ENCODE data around the gene SLC38A2. TPM values are rescaled to one million over a fixed set of nuclear protein-coding genes. Genes with fewer than 3 reads are reported as not detected.

The SLC38A2 gene
- total RNA-seq, 2 experiments from 2014 or later: 216 to 283 TPM

- POLR2A ChIA-PET: interaction anchor here (0.6 kb wide), 1 partner anchor 396 kb away, joined by 4 read pairs; no protein-coding TSS in a partner anchor
- Mint-ChIP-seq H3K36me3 (ENCODE audit: low read depth) (peaks cover 77% of the 10 kb centered on the region), H3K9me3 (no peaks in the 10 kb centered on the region), H3K27me3 (no peaks in the 10 kb centered on the region), H3K4me1 (peaks cover 55% of the 10 kb centered on the region), H3K4me3 (no peak overlapping the region), H3K27ac (peak overlapping the region; percentile 38)
- CTCF ChIA-PET: no interaction called here
- DNase-seq: no peak
Observed at GRCh38 chr12:46361667-46362034, 10.9 kb downstream of the SLC38A2 start.

DNA sequence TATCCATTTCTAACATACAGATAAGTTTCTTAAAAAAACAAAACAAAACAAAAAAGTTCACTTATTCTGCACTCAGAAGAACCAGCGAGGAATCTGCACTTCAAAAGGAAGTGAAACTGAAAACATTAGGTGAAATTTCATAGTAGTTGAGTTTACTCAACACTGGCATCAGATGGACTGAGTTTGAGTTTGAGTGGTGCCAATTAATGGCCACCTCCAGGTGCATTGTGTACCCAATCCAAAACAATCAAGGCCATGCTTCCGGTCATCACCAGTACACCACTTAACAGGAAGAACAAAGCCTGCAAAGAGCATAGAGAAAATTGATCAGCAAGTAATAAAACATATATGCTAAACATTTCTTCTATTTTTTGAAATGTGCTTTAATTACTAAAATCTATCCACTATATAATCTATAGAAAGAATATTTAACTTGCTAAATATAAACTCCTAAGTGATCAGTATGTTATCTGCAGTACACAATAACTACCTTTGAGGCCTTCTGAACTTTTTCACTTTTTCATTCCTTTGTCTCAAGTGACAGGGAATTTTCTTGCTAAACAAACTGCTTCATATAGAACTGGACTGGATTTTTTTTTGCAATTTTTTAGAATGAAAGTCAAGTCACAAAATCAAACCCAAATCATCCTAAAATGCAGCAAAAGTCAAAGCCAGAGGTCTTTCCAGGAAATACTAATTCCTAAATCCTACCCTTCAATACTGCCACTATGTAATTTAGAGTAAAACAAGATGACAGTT is 11.5 kb downstream of the SLC38A2 start:
- ChIA-PET POLR2A (no interaction called here), CTCF (no interaction called here)
- peaks cover 54% of the 10 kb centered on the region for H3K4me1 Mint-ChIP-seq
- no peaks in the 10 kb centered on the region for H3K9me3 Mint-ChIP-seq
- no peak for DNase-seq
- H3K4me3 Mint-ChIP-seq: no peak overlapping the region
- peaks cover 73% of the 10 kb centered on the region for H3K36me3 Mint-ChIP-seq (ENCODE audit: low read depth)
- no peaks in the 10 kb centered on the region for H3K27me3 Mint-ChIP-seq
- peak overlapping the region; percentile 63 for H3K27ac Mint-ChIP-seq

DNA sequence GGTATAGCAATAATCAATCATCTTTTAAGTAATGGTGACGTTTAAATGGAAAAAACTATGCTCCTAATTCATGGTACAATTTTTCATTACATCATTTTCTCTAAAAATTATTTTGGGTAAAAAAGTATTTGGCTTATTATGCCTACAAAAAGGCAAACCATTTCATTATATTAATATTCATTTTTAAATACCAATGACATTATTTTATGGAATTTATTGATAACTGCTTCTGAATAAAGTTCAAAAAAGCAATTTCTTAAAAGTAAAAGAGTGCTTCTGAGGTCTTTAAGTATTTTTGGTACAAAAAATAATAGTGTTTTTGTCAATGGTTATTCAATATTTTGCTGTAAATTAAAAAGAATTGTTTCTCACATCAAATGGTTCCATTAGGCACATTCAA is 12.2 kb downstream of the SLC38A2 start:
- DNase-seq: no peak
- POLR2A ChIA-PET: no interaction called here
- Mint-ChIP-seq H3K27me3 (no peaks in the 10 kb centered on the region), H3K36me3 (ENCODE audit: low read depth) (peaks cover 67% of the 10 kb centered on the region), H3K4me1 (peaks cover 48% of the 10 kb centered on the region), H3K27ac (no peak overlapping the region), H3K4me3 (no peak overlapping the region), H3K9me3 (no peaks in the 10 kb centered on the region)
- CTCF ChIA-PET: no interaction called here

GRCh38 chr12:46359667-46360280 is 12.8 kb downstream of the SLC38A2 start:
- Mint-ChIP-seq H3K9me3 (no peaks in the 10 kb centered on the region), H3K36me3 (ENCODE audit: low read depth) (peaks cover 61% of the 10 kb centered on the region), H3K27me3 (no peaks in the 10 kb centered on the region), H3K4me1 (peaks cover 42% of the 10 kb centered on the region), H3K4me3 (no peak overlapping the region), H3K27ac (no peak overlapping the region)
- ChIA-PET CTCF (interaction anchor here (0.6 kb wide), 1 partner anchor 109 kb away, joined by 3 read pairs; no protein-coding TSS in a partner anchor), POLR2A (interaction anchor here (1.0 kb wide), 1 partner anchor 95 kb away, joined by 3 read pairs; no protein-coding TSS in a partner anchor)
- no peak for DNase-seq

DNA sequence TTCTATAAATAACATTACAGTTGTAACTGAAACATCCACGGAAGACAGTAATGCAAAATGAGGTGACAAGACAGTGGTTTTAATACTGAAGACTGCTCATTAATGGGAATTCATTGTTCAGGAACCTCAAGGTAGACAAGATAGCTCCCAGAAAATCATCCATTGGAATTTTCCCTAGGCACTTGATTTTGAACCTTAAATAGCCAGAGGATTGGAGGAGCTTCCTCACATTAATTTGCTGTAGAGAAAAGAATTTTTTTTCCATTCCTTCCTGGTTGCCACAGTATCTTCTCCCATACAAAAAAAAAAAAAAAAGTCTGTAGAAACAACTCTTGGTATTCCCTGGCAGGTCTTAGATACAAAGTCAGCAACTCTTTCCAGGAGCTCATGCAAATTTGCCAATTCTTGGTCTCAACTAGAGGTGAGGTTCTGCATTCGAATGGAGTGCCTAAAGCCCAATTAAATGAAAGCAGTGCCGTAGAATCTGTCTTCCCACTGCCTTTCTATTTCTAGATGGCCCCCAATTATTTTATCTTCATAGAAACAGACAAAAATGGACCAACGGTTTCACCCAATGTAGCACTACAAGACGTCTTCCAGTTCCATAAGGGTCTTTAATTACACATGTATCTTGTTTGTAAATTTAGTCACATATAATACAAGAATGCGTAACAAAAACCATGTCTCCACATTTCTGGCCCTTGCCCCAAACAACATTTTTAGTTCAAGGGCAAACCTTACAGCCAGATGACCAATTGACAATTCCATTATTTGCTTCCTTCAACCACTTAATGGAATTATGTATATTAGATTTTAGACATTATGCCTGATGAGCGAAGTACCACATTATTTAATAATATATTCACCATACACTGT is 13.5 kb downstream of the SLC38A2 start:
- Mint-ChIP-seq H3K27ac (no peak overlapping the region), H3K4me1 (peaks cover 43% of the 10 kb centered on the region)

GRCh38 chr12:46358325-46358700 is 14.3 kb downstream of the SLC38A2 start:
- ChIA-PET POLR2A (no interaction called here), CTCF (no interaction called here)
- no peak overlapping the region for H3K4me3 Mint-ChIP-seq
- H3K9me3 Mint-ChIP-seq: peaks cover 1% of the 10 kb centered on the region
- no peak for DNase-seq
- no peak overlapping the region for H3K27ac Mint-ChIP-seq
- no peaks in the 10 kb centered on the region for H3K27me3 Mint-ChIP-seq
- peaks cover 49% of the 10 kb centered on the region for H3K36me3 Mint-ChIP-seq (ENCODE audit: low read depth)
- peaks cover 39% of the 10 kb centered on the region for H3K4me1 Mint-ChIP-seq

More for the DNA sequence above, 13.5 kb downstream of the SLC38A2 start:
- Mint-ChIP-seq H3K27me3 (no peaks in the 10 kb centered on the region), H3K9me3 (no peaks in the 10 kb centered on the region), H3K4me3 (no peak overlapping the region), H3K36me3 (ENCODE audit: low read depth) (peaks cover 56% of the 10 kb centered on the region)
- DNase-seq: no peak
- ChIA-PET CTCF (interaction anchor here (0.6 kb wide), 1 partner anchor 110 kb away, joined by 3 read pairs; no protein-coding TSS in a partner anchor), POLR2A (interaction anchor here (1.0 kb wide), 1 partner anchor 96 kb away, joined by 3 read pairs; no protein-coding TSS in a partner anchor)

DNA sequence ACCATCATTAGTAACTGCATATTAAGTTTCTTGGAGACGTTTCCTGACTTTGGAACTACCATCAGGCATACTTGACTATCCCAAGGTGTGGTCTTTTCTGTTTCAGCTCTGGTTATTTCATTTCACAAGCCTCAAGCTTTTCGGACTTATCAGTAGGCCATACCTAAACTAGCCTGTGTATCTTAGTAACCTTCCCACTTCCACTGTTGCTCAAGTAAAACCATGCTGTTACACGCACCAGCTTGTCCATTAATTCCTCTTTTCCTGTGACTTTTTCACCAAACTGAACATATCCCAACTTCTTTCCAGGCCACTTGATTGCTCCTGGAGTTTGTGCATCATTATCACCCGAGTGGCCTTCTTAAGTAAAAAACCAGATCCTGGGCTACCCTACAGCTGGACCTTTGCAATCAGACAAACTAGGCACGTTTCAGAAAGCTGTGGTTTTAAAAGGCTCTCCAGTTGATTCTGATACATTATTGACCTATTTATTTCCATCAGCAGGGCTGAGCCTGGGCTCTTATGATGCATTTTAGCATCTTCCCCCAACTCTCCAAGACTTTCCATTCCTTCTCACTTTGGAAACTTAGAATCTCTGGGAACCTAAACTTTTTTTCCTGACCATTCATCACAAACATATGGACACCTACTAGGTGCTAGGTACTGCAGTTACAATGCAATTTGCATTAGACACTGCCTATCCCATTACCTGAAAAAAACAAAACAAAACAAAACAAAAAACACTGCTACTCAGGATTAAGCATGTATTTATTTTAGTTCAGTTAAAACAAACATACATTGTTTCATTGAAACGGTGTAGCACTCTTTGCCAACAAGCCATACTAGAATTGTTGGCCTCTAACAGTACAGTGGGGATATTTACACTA is 14.9 kb downstream of the SLC38A2 start:
- CTCF ChIA-PET: no interaction called here
- POLR2A ChIA-PET: interaction anchor here (0.9 kb wide), 1 partner anchor 9 kb away, joined by 4 read pairs; no protein-coding TSS in a partner anchor
- no peak for DNase-seq

GRCh38 chr12:46356655-46357437 is 15.7 kb downstream of the SLC38A2 start:
- DNase-seq: no peak
- H3K36me3 Mint-ChIP-seq (ENCODE audit: low read depth): peaks cover 36% of the 10 kb centered on the region
- H3K9me3 Mint-ChIP-seq: peaks cover 2% of the 10 kb centered on the region
- H3K27me3 Mint-ChIP-seq: no peaks in the 10 kb centered on the region
- ChIA-PET CTCF (interaction anchor here (0.6 to 1.0 kb wide), 2 partner anchors 9 to 13 kb away, joined by 3 read pairs; no protein-coding TSS in a partner anchor), POLR2A (interaction anchor here (0.9 to 1.2 kb wide), 2 partner anchors 10 to 25 kb away, joined by 3 to 4 read pairs; no protein-coding TSS in a partner anchor)
- no peak overlapping the region for H3K27ac Mint-ChIP-seq
- no peak overlapping the region for H3K4me3 Mint-ChIP-seq
- peaks cover 25% of the 10 kb centered on the region for H3K4me1 Mint-ChIP-seq

More for the DNA sequence above, 14.9 kb downstream of the SLC38A2 start:
- no peak overlapping the region for H3K27ac Mint-ChIP-seq
- H3K36me3 Mint-ChIP-seq (ENCODE audit: low read depth): peaks cover 43% of the 10 kb centered on the region
- peaks cover 32% of the 10 kb centered on the region for H3K4me1 Mint-ChIP-seq
- no peaks in the 10 kb centered on the region for H3K27me3 Mint-ChIP-seq
- H3K4me3 Mint-ChIP-seq: no peak overlapping the region
- peaks cover 2% of the 10 kb centered on the region for H3K9me3 Mint-ChIP-seq

DNA sequence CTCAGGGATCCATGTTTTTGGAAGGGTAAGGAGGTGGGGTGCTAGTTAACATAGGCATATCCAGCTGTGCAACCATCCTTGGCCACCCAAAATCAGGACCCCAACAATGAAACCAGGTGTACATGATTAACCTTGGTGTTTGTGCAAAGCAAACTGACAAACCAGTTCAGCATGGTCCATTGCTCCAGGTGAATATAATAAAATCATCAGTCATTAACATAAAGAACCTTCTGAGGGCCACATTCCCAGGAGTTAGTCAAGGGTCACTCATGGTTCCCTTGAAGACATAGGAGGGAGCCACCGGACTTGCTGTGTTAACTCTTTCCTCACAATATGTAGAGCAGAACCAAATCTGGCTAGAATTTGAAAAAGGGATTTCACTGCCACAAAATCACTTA is 17.8 kb downstream of the SLC38A2 start:
- Mint-ChIP-seq H3K27me3 (no peaks in the 10 kb centered on the region), H3K27ac (no peak overlapping the region), H3K4me1 (peaks cover 10% of the 10 kb centered on the region), H3K4me3 (no peak overlapping the region), H3K9me3 (peaks cover 5% of the 10 kb centered on the region), H3K36me3 (ENCODE audit: low read depth) (peaks cover 20% of the 10 kb centered on the region)
- CTCF ChIA-PET: interaction anchor here (1.1 kb wide), 1 partner anchor 1261 kb away, joined by 3 read pairs; no protein-coding TSS in a partner anchor
- POLR2A ChIA-PET: no interaction called here
- no peak for DNase-seq

DNA sequence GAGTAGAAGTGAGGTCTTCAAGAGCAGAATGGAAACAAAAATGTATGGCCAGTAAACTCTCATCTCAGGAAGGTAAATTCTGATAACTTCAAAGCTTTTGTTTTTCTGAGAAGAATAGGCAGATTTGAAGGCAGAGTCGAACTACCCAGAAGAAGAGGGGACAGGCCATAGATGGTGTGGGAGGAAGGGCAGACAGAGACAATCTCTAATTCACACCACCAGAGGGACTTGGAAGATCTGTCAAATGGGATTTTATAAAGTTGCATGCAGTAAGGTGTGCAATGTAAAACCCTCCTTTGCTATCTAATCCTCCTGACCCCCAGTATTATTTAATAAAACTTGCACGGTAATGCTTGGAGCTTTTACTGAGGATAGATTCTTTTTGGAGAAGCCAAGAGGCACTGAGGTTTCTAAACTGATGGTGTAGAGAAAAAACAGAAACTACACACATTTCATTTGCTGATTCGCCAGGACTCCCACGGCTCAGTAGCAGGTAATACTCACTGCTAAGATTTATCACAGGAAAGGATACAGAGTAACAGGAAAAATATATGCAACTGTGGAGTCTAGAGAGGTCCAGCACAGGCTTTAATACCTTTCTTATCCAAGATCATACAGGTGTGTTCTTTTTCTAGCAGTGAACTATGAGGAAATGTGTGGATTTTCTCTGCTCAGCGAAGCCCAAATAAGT is 18.3 kb downstream of the SLC38A2 start:
- CTCF ChIA-PET: interaction anchor here (0.6 to 1.2 kb wide), 4 partner anchors 14 to 1261 kb away, joined by 3 to 5 read pairs (median 3); no protein-coding TSS in a partner anchor
- H3K9me3 Mint-ChIP-seq: peaks cover 5% of the 10 kb centered on the region
- H3K36me3 Mint-ChIP-seq (ENCODE audit: low read depth): peaks cover 14% of the 10 kb centered on the region
- no peak overlapping the region for H3K27ac Mint-ChIP-seq
- DNase-seq: no peak
- no peak overlapping the region for H3K4me3 Mint-ChIP-seq
- POLR2A ChIA-PET: no interaction called here
- H3K4me1 Mint-ChIP-seq: peaks cover 11% of the 10 kb centered on the region
- no peaks in the 10 kb centered on the region for H3K27me3 Mint-ChIP-seq

All from activated CD4-positive, alpha-beta T cell treated with anti-CD3 and anti-CD28 coated beads, Interleukin-2, amount 10 ng/mL, durations not matched to agents 7 days and 5 days (primary cell).